Hematopoietic multipotent progenitor cell (in vitro differentiated cells): ENCODE data around the gene IRF7. TPM values are rescaled to one million over a fixed set of nuclear protein-coding genes. Genes with fewer than 3 reads are reported as not detected.
"Not testable (repeated sequence)": the region's sequence is repeated elsewhere in the genome, so short reads cannot be mapped to it uniquely, and the experiment has no call there.

Experiments
- DNase-seq, 3 donors: peaks; one replicate each; pipeline ENCODE4 v3.0.0-alpha.2; 2011 to 2015; ENCODE audit warnings: low read depth in 2 of 3, low spot score in 2 of 3
- total RNA-seq: library from RNA; depleted of rRNA; stranded (reverse); fragments of >200 nt; gene quantifications from one replicate; pipeline ENCODE4 v1.2.3, GENCODE V29; 2012

IRF7 gene
- total RNA-seq, 1 donor, result 62.5 TPM

GRCh38 chr11:587546-587945 is 28.2 kb downstream of the IRF7 start:
- DNase-seq, result no peak

DNA sequence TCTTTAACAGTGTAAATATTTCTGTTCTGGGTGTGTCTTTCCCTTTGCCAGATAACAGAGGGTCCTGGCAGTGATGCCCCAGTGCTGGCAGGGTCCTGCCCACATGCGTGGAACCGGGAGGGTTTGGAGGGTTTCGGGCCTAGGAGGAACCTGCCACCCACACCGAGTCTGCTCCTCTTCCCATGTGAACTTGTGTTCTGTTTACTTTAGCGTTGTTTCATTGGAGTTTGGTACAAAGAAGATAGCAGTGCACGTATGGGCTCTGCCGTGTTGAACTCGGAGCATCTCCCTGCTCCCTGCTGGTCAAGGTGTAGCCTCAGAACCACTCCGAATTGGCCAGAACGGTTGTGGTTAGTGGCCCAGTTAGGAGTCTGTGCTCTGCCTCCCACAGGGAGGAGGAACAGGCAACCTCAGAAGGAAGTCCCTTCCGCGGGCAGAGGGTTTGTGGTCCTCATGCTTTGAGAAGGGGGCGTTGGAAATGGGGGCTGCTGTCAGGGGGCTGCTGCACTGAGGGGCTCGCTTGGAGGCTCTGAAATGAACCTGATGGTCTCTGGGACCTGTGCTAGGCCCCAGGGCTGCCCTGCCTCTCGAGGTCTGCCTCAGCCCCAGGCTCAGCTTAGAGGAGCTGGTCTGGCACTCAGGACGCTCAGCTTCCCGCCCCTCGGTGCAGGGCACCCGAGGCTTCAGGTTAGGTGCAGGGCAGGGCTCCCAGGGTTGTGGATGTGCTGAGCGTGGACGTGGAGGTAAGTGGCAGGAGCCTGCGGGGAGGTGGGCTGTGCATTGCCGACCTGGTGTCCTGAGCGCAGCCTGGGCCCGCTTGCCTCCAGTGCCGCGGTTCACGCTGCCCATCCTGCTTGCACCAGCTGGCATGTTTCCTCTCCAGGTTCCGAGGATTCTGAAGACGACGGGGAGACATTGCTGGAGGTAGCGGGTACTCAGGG is 29.1 kb downstream of the IRF7 start:
- DNase-seq, result no peak

- no peak for DNase-seq
Observed at GRCh38 chr11:584287-584686, 31.5 kb downstream of the IRF7 start.

- no peak for DNase-seq
Observed at GRCh38 chr11:581752-582151, 34.0 kb downstream of the IRF7 start.

- DNase-seq, result no peak
Observed at GRCh38 chr11:581342-581741, 34.4 kb downstream of the IRF7 start.

GRCh38 chr11:579830-580601 is 35.7 kb downstream of the IRF7 start:
- no peak for DNase-seq

DNA sequence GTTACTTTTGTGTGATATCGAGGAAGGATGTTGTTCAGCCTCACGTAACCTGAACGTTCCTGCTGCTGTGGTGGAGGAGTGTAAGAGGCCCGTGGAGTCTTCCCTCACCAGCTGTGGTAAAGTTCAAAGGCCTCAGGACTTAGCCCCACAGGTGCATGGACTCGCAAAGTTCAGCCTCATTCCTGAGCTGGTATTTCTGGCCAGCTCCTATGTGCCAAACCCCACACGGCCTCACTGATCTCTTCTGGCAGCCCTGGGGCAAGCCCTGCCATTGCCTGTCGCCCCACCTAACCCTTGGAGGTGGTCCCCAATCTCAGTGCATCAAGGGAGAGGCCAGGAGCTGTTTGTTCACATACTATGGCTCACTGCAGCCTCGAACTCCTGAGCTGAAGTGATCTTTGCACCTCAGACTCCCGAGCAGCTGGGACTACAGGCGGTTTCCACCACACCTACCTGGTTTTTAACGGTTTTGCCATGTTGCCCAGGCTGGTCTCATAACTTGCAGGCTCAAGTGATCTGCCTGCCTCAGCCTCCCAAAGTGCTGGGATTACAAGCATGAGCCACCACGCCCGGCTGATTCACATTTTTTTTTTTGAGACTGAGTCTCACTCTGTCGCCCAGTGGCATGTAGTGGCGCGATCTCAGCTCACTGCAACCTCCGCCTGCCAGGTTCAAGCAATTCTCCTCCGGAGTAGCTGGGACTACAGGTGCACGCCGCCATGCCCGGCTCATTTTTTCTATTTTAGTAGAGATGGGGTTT is 37.3 kb downstream of the IRF7 start:
- no peak for DNase-seq

DNA sequence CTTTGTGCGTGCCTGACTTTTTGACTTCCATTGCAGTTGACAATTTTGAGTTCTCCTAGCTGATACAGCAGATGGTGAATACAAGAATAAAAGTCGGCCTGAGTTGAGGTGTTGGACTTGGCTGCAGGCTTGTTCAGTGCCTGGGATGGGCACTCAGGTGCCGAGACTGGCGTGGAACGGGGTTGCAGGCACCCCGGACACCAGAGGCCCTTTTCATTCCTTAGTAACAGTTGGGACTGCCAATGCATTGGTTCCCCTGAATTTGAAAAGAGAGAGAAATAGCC is 38.2 kb downstream of the IRF7 start:
- no peak for DNase-seq

DNA sequence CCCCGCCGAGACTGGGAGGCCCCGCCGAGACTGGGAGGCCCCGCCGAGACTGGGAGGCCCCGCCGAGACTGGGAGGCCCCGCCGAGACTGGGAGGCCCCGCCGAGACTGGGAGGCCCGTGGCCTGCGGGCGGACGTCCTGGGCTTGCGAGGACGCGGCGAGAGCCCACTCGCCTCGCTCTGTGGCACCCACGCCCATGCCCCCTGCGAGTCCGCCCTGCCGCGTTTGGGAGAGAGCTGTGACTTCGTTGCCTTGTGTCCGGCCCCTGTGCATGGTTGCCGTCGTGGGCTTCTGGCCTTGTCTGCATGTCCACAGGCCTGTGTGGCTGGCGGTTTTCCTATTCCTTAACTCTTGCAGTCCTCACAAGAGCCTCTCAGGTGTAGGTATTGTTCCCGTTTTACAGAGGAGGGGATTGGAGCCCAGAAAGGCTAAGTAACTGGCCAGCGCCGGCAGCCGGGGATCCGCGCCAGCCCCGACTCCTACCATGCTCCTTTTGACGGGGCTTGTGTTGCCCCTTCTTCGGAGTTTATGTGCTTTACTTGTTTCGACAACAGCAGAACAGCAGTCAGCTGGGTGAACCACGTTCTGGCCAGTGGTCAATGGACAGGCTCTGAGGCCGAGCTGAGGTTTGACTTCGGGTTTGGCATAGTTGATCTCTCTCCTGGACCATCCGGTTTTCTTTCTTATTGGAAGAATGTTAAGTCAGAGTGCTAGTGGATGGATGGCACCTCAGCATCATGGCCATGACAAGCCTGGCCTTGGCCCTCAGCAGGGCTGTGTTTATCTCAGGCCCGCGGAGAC is 38.7 kb downstream of the IRF7 start:
- DNase-seq, result no peak

GRCh38 chr11:575996-576768 is 39.6 kb downstream of the IRF7 start, which contains the start of gene PHRF1:
PHRF1 (plus strand) TSS chr11:576470; CDS start chr11:581513, 5,043 bp downstream.
- DNase-seq, result peak; percentile 91 to 94 (median 94)

GRCh38 chr11:575313-575995 is 40.3 kb downstream of the IRF7 start:
- DNase-seq, result peak in 2 of 3 donors; percentile 59 to 63

- DNase-seq, result no peak
Observed at GRCh38 chr11:574632-575312, 41.0 kb downstream of the IRF7 start.

- not testable (repeated sequence) for DNase-seq
Observed at GRCh38 chr11:574031-574570, 41.6 kb downstream of the IRF7 start.

- DNase-seq, result no peak
Observed at GRCh38 chr11:573146-573759, 42.5 kb downstream of the IRF7 start.

GRCh38 chr11:571802-572185 is 44.0 kb downstream of the IRF7 start:
- DNase-seq, result no peak

- no peak for DNase-seq
Observed at GRCh38 chr11:569158-569885, 46.4 kb downstream of the IRF7 start.
